Fibroblast of skin of back (primary cell): ENCODE measurements around the gene FOXO3.

Experiments used
- DNase-seq: peaks from one replicate; pipeline ENCODE4 v3.0.0-alpha.2; 2013

Gene FOXO3

DNA sequence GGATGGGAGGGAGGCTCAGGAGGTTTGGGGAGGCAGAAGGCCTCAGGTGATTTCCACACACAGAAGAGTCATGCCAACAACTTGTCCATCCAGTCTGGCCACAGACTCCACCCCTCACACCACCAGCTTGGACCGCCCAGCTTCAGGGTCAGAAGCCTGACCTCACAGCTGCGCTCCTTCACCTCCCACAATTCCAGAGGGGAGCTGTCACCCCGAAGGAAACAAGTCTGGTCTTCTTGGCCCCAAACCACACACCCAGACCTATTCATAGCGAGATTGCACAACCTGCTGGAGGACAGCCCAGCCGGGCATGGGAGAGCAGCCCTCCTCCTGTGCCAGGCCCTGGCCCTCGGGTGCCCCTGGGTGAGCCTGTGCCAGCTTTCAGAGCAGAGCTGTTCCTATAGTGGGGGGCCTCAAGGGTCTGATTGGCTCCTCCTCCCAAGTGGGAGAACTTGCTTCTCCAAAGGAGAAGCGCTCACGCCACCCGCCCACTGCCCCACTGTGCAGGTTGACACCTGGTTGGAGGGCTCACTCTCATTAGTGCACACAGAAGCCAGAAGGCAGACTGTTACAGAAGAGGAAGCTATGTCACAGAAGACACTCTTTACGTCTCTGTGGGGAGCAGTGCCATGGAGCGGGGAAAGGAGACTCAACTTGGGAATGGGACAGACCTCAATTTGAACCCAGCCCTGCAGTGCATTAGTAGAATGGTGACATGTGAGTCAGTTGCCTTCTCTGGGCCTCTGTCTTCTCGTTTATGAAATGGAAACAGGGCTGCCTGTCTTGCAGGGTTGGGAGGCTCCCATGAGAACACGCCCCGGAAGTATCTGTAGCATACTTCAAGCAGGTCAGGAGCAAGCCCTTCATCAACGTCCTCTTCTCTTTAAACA lies 128.8 kb downstream of the FOXO3 start:
- DNase-seq, result no peak

DNA sequence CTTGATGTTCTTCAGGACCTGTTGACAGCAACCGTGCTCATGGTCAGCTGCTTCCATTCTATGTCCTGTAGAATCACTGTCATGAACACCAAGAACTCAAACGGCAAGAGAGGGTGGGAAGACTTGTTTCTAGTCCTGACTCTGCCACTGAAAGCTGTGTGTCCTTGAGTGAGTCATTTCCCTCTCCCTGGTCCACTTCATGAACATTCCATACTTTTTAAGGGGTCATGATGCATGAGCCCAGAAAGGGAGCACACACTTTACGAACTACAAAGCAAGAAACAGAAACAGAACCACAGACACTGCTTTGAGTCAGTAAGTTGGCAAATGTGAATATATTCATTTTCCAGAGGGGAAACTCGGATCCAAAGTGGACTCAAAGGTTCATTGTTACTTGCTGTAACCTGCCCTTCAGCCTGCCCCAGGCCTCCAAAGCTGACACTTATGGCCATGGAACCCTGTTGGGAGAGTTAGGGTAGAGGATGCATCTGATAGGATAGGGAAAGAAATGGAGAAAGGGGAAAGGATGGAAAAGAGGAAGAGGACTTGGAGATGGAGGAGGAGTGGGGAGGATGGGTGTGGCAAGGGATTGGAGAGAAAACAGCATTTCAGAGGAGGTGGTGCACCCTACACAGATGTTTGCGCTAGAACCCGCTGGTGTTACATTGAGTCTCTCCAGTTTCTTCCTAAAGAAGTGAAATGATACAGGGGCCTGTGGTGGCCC lies 129.8 kb downstream of the FOXO3 start:
- peak; percentile 39 for DNase-seq

DNA sequence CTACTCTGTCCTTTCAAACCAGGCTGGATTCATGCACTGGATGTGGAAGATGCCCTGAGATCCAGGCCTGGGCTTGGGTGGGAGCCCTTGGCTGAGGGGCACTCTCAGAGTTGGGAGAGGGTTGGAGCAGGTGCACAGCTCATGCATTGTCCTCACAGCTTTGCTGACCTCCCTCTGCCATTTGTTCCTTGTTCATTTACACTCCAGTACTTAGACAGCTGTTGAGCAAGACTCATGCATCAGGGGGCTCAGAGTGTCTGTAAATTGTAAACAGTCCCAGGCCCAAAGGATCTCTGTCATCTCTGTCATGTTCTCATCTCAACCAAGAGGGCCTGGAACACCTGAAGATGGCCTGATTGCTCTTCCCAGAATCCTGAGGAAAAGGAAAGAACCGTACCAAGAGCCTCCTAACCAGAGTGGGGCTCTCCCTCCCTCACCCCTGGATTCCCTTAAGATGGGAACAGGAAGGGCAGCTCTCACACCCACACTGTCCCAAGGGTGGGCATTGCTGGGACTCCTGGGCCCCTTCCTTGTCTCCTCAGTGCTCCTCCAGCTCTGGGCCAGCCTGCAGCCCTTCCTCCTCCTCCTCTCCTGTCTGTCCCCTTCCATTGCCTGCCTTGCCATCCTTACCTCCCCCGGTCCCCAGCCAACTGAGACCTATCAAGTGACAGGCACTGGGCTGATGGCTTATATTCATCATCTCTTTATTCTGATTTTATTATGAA lies 132.9 kb downstream of the FOXO3 start:
- DNase-seq, result no peak

DNA sequence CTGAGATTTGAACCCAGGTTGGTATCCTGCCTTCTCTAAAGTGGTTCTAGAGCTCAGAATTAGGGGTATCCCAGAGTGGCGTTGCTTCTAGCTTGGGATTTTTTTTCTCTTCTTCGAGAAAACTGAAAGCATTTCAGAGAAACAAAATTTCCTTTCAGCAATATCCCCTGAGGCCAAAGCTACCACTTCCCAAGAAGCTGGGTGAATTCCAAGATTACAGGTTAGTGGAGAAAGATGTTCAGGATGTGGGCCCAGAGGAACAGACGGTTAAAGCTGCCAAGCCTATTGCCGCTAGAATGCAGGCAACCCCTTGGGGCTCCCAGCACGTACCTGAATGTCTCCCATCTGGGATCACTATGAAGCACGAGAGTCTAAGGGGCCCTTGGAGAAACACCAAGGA lies 134.1 kb downstream of the FOXO3 start:
- DNase-seq, result no peak

DNA sequence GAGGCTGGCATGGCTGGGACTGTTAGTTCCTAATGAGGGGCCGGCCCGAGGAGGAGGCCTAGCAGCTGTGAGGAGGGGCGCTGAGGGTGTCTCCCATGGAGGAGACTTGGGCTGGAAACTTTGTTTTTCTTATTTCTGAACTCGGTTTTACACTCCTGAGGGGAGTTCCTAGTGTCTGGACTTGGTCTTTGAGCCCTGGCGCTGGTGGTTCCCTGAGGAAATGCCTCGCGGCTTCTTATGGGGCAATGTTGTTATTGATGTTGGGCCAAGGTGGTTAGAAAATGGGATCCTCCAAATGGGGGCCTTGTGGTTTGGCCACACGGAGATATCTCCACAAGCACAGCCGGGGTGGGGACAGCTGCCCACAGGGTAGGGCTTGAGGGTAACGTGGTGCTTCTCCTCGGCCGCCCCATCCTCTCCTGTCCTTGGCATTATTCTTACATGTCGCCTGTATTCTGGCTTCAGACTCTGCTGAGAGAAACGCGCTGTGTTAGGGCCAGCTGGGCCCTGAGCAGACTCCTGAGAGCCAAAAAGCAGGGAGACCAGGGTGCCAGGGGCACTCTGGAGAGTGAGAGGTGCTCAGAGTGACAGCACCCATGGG lies 136.9 kb downstream of the FOXO3 start:
- DNase-seq, result peak; percentile 28

DNA sequence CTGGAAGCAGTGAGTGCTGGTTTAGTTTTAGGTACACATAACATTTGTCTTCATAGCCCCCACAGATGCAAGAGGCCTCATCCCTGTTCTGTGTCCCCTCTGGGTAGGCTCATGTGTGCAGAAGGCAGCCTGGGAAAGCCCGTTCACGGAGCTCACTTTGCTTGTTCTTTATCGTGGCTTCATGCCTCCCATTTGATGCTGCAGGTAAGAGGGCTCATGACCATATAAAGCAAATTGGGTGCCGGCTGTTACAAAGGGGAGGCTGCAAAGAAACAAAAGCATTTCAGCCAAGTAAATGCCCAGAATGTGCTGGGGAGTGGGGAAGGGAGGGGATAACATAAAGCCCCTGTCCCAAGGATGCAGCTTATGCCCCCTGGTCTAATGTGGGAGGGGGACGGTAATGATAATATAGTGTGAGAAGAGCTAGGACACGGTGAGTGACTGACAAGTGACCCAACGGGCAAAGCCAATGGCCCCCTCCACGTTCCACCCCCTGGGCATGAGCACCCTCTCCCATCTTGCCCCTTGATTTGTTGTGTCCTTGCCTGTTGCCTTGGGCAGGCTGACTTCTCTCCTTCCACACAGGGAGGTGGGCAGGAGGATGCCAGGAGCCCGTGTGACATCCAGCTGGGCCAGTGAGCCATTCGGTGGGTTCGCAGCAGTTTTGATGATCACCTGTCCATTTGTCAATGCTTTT lies 138.0 kb downstream of the FOXO3 start:
- no peak for DNase-seq

DNA sequence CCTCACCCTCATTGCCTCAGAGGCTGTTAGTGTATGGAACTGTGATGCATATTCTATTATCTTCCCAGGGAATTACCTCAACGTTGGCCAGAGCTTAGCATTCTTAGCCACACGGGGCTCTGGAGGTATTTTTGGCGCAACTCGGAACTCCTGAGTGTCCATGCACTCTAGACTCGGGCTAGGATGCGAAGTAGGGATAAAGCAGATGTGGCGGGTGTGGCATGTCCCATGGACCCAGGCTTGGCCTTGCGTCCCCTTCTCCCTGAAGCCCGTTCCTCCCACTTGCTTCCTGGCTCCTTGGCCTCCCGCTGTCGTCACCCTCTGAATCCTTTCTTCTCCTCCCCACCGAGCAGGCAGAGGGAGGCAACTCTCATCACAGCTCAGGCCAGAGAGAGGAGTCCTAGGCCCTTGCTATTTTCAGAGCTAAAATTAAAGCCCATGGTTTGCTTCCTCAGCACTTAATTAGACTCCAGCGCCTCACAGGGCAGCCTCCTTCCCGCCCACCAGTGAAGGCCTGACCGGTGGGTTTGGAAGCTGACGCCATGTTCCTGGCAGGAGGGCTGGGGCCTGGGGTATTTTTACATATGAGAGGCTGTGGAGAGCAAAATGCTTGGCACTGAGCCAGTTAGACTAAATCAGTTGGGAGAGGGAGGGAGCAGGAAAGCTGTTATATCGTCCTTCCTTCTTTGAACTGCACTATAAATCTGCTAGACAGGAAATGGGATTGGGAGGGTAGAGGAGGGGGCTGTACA lies 138.7 kb downstream of the FOXO3 start:
- peak; percentile 14 for DNase-seq

DNA sequence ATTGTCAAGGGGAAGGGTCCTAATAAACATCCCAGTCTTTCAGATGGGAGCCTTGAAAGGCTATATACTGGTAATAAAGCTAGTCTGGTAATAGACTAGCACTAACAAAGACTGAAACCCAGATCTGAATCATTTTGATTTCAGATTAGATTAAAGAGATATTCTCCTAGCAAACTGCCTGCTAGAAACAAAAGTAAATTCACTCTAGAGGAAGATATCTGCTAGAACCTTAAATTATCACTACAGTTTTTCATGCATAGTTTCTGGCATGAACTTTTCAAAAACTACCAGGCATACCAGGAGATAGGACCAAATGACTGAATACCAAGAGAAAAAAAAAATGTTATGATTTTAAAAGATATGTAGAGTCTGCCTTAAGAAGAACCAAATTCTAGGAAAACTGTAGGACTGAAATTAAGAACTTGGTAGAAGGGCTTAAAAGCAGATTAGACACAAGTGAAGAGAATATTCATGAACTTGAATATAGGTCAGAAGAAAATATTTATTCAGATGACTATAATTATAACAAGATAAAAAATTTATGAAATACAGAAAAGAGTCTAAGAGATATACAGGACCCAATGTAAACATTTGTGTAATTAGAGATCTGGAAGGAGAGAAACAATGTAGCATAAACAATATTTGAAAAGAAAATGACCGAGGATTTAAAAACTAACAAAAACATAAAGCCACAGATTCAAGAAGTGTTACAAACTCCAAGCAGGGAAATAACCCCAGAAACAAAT lies 141.6 kb downstream of the FOXO3 start:
- no peak for DNase-seq

DNA sequence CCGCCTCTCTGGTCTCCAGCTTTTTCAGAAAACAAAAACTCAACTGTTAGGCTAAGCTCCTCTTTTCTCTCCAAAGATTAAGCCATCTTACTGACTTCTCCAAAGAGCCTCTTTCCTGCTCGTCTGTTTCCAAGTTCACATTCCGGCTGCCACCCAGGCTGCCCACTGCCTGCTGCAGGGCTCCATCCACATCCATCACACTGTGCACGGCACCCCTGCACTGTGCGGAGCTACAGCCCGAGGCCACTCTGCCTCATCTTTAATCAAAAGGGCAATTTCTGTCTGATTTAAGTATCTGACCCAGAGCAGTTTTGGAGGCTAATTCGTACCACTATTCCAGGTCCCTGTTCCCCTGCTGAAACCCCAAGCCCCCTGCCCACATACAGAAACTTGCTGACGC lies 145.9 kb downstream of the FOXO3 start:
- no peak for DNase-seq

DNA sequence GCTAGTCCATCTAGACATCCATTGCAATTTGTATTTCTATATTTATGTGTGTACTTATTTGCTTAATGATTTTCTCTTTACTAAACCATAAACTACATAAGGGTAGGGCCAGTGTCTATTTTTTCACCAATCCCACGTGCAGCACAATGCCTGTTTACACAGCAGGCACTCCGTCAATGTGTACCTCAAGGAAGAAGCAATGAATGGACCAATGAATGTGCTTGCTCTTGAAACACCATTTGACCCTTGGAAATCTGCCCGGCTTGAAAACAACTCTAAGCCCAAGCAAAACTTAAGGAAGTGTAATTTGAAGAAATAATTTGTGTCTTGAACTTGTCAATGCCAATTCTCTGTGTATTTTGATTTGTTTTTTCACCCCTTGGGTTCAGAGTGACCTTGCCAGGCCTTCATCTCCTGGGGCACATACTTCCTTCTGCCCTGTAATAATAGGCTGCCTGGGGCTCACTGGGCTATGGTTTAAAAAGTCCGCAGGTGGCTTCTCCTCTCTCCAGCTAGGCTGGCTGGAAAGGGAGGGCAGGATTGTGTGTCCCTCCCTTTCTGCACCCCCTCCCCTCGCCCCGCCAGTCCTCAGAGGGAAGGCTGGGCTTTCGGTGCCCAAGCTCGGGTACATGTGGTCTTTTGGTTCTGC lies 146.7 kb downstream of the FOXO3 start:
- no peak for DNase-seq

DNA sequence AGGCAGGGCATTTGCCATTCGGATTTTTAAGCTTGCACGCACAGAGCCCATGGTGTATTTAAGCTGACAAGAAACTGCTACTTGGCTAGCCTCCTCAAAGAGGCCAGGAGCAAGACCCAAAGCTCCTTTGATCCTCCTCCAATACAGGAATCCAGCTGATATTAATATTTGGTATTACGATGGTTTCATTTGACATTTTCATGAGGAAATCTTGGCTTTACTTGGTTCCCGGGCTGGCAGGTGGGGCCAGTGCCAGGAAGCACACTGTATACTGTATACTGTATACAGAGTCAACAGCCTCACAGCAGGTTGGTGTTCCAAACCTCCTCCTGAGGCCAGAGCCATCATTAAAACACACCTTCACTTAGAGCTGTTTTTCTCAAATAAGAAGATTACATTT lies 149.3 kb downstream of the FOXO3 start:
- DNase-seq, result no peak

DNA sequence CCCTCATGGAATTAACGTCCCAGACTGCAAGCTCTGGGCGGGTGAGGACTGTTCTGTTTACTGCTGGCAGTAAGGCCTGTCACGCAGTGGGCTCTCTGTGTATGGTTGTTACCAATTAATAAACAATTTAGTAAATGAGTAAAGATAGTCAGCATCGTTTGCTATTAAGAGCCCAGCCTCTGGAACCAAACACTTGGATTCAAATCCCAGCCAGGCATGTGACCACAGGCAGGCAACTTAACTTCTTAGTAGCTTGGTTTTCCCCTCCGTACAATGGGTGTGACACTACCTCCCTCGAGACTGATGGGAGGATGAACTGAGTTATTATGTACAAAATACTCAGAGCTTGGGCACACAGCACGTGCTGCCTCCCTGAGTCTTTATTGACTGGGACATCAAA lies 149.8 kb downstream of the FOXO3 start:
- no peak for DNase-seq

DNA sequence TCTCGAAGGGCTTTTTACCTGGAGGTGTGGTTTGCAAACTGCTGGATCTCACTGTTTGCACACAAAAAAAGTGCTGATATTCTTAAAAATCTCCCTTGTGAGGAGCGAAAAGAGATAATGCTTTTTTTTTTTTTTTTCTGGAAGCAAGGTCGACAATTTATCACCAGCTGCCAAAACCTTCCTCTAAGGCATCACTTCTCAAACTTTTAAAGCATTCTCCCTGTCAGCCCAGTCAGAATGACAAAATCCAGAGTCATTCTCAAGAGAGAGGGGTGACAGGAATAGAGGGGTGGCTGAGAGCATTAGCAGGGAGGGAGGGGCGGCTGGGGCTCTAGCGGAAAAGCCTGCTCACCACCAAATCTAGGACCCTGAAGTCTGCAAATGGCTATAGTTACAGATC lies 150.4 kb downstream of the FOXO3 start:
- no peak for DNase-seq

DNA sequence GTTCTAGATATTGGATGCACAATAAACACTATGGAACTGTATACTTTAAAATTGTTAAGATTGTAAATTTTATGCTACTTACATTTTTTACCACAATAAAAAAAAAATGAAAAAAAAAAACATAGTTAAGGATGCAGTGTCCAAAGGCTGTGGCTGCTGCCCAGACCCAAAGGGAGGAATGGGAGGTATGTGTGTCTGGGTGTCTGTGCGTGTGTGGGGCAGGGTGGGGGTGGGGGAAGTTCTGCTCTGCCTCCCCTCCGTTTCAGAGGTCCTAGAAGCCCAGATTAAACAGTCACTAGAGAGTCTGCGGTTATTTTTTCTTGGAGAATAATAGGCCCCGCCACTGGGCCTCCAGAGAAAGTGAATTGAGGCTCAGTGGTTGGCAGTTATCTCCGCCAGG lies 151.1 kb downstream of the FOXO3 start:
- DNase-seq, result peak; percentile 40

DNA sequence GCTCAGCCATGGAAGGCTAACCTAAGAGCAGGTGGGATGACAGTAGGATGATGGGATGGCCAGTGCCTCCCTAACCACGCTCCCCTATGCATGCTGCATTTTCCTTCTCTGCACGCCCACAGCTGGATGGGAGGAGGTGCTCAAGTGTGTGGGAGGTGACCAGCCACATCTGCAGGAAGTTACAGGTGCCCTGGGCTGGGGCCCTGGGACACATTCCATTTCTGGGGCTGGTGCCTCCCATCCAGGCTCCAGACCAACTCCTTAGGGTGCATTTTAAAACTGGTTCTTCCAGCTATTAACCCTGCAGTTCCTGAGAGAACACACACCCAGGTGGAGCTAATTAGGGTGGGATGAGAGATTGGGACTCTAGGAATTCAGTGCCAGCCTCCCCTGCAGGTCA lies 152.2 kb downstream of the FOXO3 start:
- DNase-seq, result no peak

DNA sequence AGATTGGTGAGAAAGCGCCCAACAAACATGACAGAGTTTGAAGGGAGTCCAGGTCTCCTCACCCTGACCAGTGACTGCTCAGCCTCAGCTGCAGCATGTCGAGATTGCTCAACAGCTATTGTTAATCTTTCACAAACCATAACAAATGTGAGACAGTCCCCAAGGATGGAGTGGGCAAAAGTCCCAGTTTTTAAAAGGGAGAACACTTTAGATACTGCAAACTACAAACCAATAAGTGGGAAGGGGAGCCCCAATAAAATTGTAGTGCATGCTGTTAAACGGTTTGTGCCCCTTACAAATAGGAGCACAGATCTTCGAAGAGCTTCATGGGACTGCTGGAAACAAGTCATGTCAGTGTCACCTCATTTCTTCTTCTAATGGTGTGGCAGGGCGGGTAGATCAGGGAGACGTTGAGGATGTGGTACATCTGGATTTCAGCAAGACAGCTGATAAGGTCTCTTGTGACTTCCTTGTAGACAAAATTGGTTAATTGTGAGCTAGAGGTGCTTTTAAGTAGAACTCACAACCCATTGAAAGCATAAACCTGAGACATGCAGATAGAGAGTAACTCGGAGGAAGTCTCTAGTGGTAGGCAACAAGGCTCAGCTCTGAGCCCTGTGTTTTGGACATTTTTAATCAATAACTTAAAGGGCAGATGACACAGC lies 153.5 kb downstream of the FOXO3 start:
- DNase-seq, result peak; percentile 42

DNA sequence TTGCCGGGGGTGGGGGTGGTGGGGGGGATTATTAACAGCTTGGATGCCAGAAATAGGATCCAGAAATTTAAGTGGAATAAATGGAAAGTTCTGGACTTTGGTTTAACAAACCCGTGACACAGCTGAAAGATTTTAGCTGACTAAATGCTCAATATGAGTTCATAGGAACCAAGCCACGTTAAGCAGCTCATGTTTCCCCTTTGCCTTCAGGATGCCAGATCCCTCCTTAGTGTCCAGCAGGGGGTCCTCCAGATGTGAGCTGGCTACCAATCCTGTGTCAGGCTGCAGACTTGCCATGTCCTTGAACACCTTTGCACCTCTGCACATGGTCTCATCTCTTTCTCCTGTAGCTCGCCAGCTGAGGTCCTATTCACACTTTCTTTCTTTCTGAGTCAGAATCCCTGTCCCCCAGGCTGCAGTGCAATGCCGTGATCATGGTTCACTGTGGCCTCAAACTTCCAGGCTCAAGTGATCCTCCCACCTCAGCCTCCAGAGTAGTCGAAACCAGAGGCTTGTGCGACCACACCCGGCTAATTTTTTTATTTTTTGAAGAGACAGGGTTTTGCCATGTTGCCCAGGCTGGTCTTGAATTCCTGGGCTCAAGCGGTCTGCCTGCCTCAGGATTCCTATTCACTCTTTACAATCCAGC lies 154.2 kb downstream of the FOXO3 start:
- DNase-seq, result no peak

DNA sequence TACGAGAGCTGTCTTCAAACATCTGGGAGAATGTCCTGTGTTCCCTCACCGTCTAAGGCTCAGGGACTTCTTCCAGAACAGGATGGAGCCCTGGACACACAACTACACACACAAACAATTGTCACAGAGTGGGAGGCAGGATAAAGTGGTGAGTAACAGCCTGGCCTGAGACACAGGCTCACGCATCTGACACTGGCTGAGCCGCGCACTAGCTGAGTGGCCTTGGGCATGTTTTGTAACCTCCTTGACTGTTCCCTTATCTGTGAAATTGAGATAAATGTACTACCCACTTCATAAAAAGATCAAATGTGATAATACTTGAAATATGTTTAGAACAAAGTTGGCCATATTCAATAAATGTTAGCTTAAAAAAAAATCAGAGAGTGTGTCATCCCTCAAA lies 155.1 kb downstream of the FOXO3 start:
- DNase-seq, result no peak
